Panc1 (cell line): Measurements from ENCODE around the gene SH3D19. TPM values are rescaled to one million over a fixed set of nuclear protein-coding genes. Genes with fewer than 3 reads are reported as not detected.

Experiments used
- ATAC-seq: fragments of 200-7000 bp; cut with Tn5 transposase; 2 replicates; pipeline ENCODE4 v1.9.1; 2020; ENCODE audit warnings: mild to moderate bottlenecking, moderate library complexity
- BruUV-seq: library from RNA; stranded (reverse); fragments of 400-500 nt; replicated peaks from 2 replicates; lab custom pipeline; 2021; lab: Mats Ljungman, UMichigan
- CTCF ChIA-PET: fragments of 300-600 bp; sonication (Branson Sonifier 250); formaldehyde crosslinking; loops from one replicate; lab custom pipeline; 2022; ENCODE audit warnings: antibody characterized with exemption; lab: Charles Lee
- POLR2A ChIA-PET: fragments of 300-600 bp; sonication (Branson Sonifier 250); formaldehyde crosslinking; loops from one replicate; lab custom pipeline; 2022; ENCODE audit warnings: antibody characterized with exemption; lab: Charles Lee
- DNase-seq: peaks from one replicate; pipeline ENCODE4 v3.0.0-alpha.2; 2010; ENCODE audit warnings: low read depth, low spot score
- H3K27ac ChIP-seq: 2 replicates; pipeline ENCODE4 v1.5.1; 2011; ENCODE audit warnings: mild to moderate bottlenecking, low read length, inconsistent platforms
- H3K27me3 ChIP-seq: fragments of 200-500 bp; sonication (Bioruptor generic); 2 replicates; pipeline ENCODE4 v1.6.0; 2014; ENCODE audit warnings: low read length, inconsistent platforms; ENCODE audit not compliant: control insufficient read depth, insufficient read depth
- H3K36me3 ChIP-seq: fragments of 200-500 bp; sonication (Bioruptor generic); 2 replicates; pipeline ENCODE4 v1.5.1; 2014; ENCODE audit warnings: inconsistent platforms, mild to moderate bottlenecking, low read length, moderate library complexity; ENCODE audit not compliant: control insufficient read depth, insufficient read depth
- H3K4me1 ChIP-seq: 2 replicates; pipeline ENCODE4 v1.5.1; 2011; ENCODE audit warnings: inconsistent platforms, mild to moderate bottlenecking, low read length, moderate library complexity; ENCODE audit not compliant: control insufficient read depth, insufficient read depth
- H3K4me3 ChIP-seq, 2 experiments: 2 replicates each; pipeline ENCODE4 v1.5.1; 2011 to 2012; ENCODE audit warnings: low read depth in 2 of 2, low read length in 2 of 2, mild to moderate bottlenecking in 2 of 2, inconsistent platforms in 1 of 2, moderate library complexity in 1 of 2
- H3K9me3 ChIP-seq: fragments of 200-500 bp; sonication (Bioruptor generic); 2 replicates; pipeline ENCODE4 v1.5.1; 2014; ENCODE audit warnings: low read depth, mild to moderate bottlenecking, inconsistent platforms, low read length, moderate library complexity; ENCODE audit not compliant: control insufficient read depth, insufficient read depth
- CTCF ChIP-seq: fragments of 450-650 bp; IDR thresholded peaks from 2 replicates; pipeline ENCODE4 v1.5.1; 2017; ENCODE audit warnings: mild to moderate bottlenecking
- POLR2AphosphoS5 ChIP-seq: IDR thresholded peaks from 2 replicates; pipeline ENCODE4 v1.6.1; 2012; ENCODE audit warnings: mild to moderate bottlenecking, low read depth, low read length, moderate library complexity
- REST ChIP-seq, 2 experiments: IDR thresholded peaks; 2 replicates each; pipeline ENCODE4 v1.6.1; 2011 to 2012; ENCODE audit warnings: low read depth in 2 of 2, control low read depth in 1 of 2, low read length in 1 of 2, mild to moderate bottlenecking in 1 of 2, moderate library complexity in 1 of 2; ENCODE audit not compliant: insufficient read depth in 1 of 2
- SIN3A ChIP-seq: IDR thresholded peaks from 2 replicates; pipeline ENCODE4 v1.6.1; 2012; ENCODE audit warnings: low read depth, mild to moderate bottlenecking, low read length, moderate library complexity, borderline replicate concordance; ENCODE audit not compliant: insufficient read depth
- TCF7L2 ChIP-seq: IDR thresholded peaks from 2 replicates; pipeline ENCODE4 v1.6.1; 2011; ENCODE audit warnings: mild to moderate bottlenecking, low read depth, low read length, inconsistent platforms
- in situ Hi-C: cut with HindIII; loops from 2 replicates; pipeline ENCODE4 v1.10.0; 2016; ENCODE audit warnings: low sequenced_read_pairs, low pct_unique_long_range_greater_than_20kb
- intact Hi-C: fragments of 100-400 bp; cut with micrococcal nuclease; formaldehyde crosslinking; loops from one replicate; pipeline ENCODE4 v1.10.0; 2022; ENCODE audit not compliant: unreplicated experiment
- total RNA-seq: library from RNA; stranded (reverse); gene quantifications from one replicate; pipeline ENCODE4 v1.2.1, GENCODE V29; 2021; ENCODE audit not compliant: unreplicated experiment

Gene SH3D19
- total RNA-seq, 1 experiment from 2014 or later, result 19.8 TPM

- intact Hi-C loops, result no loop called here
Measured at GRCh38 chr4:151287409-151287808, 38.0 kb downstream of the SH3D19 start.

GRCh38 chr4:151284534-151285245 is 40.7 kb downstream of the SH3D19 start:
- no peak overlapping the region for H3K4me3 ChIP-seq
- POLR2A ChIA-PET, result no interaction called here
- CTCF ChIA-PET, result no interaction called here
- no peaks in the 10 kb centered on the region for H3K9me3 ChIP-seq
- no peak overlapping the region for H3K27ac ChIP-seq
- BruUV-seq, result no TSS peak
- no peak for DNase-seq
- in situ Hi-C loops, result no loop called here
- ATAC-seq, result no peak
- no peak for TF ChIP-seq SIN3A
- TF ChIP-seq POLR2AphosphoS5, result no peak
- no peak for TF ChIP-seq CTCF
- TF ChIP-seq TCF7L2, result no peak
- TF ChIP-seq REST (IDR thresholded peaks at IDR 0.05; ENCODE audit: insufficient read depth in 1 of 2, low read depth in 2 of 2, low read length in 1 of 2), result no peak
- no peaks in the 10 kb centered on the region for H3K4me1 ChIP-seq
- H3K27me3 ChIP-seq, result no peaks in the 10 kb centered on the region
- H3K36me3 ChIP-seq, result no peaks in the 10 kb centered on the region
- intact Hi-C loops, result no loop called here

More at GRCh38 chr4:151287409-151287808, 38.0 kb downstream of the SH3D19 start:
- CTCF ChIA-PET, result no interaction called here
- Histone ChIP-seq H3K9me3 (no peaks in the 10 kb centered on the region), H3K36me3 (no peaks in the 10 kb centered on the region), H3K4me1 (no peaks in the 10 kb centered on the region), H3K27me3 (no peaks in the 10 kb centered on the region), H3K4me3 (no peak overlapping the region), H3K27ac (no peak overlapping the region)
- POLR2A ChIA-PET, result no interaction called here
- no peak for DNase-seq
- in situ Hi-C loops, result no loop called here
- TF ChIP-seq CTCF (no peak), REST (IDR thresholded peaks at IDR 0.05; ENCODE audit: insufficient read depth in 1 of 2, low read depth in 2 of 2, low read length in 1 of 2) (no peak), SIN3A (no peak)
- BruUV-seq, result no TSS peak
- no peak for ATAC-seq
